NCI-H1092 (cell line): ENCODE results near the gene PTPRU.

ENCODE experiments used
- DNase-seq: peaks from one replicate; lab custom pipeline; 2025; lab: John Stamatoyannopoulos, UW

PTPRU gene

DNA sequence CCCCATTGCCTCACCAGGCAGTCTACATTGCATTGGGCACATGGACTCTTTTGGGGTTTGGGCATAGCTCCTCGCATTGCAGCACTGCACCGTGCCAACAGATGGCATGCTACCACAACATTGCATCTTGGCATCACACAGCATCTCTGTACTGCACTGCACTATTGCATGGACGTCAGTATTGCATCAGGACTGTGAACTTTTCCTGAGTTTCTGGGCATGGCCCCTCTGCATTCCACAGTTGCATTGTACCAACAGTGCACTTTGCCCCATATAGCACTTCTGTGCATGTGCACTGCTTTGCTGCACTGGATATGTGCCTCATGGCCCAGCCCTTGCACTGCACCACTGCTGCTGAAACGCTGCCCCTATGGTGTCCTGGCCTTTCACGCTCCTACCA, 9.6 kb downstream of the PTPRU start:
- DNase-seq, result no peak

DNA sequence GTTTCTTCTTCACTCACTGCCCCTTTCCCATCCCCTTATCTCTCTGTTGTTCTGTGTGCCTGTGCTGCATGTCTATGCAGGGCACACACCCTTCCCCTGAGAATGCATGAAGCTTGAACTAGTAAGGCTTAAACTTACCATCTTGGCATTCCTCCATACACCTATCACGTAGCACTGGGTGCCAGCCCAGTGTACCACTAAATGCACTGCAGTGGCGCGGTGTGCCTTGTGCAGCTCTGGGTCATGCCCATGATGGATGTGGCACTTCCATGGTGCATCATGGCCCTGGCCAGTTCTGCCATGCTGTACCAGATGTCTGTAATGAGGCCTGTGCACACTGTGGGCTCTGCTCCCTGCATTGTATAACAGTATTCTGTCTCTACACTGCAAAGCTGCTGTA, 10.7 kb downstream of the PTPRU start:
- no peak for DNase-seq

GRCh38 chr1:29247571-29248273, 11.4 kb downstream of the PTPRU start:
- DNase-seq, result no peak

- no peak for DNase-seq
Observed at GRCh38 chr1:29248409-29248808, 12.1 kb downstream of the PTPRU start.

GRCh38 chr1:29249170-29249691, 12.9 kb downstream of the PTPRU start:
- no peak for DNase-seq

DNA sequence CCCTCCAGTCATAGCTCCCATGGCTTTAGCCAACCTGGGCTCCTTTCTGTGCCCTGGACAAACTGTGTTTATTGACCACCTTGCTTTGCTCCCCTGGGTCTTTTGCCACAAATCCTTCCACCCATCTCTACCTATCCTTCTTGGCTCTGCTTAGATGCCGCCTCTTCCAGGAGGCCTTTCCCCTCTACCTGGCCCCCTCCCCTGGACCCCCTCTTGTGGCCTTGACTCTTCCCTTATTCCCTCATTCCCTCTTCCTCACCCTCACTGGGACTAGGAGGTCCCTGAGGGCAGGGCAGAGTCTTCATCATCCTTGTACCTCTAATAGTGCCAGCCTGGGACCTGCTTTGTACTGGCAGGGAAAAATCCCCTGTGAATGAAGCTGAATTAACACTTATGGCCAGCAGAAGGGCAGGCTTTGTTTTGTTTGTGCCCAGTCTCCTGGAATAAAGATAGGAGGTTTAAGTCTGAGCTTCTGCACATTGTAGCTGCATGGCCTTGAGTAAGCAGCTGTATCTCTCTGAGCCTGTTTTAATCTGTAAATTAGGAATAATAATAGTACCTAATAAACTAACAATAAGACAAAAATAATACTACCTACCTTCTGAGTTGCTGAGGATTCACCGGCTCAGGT, 13.7 kb downstream of the PTPRU start:
- DNase-seq, result no peak

DNA sequence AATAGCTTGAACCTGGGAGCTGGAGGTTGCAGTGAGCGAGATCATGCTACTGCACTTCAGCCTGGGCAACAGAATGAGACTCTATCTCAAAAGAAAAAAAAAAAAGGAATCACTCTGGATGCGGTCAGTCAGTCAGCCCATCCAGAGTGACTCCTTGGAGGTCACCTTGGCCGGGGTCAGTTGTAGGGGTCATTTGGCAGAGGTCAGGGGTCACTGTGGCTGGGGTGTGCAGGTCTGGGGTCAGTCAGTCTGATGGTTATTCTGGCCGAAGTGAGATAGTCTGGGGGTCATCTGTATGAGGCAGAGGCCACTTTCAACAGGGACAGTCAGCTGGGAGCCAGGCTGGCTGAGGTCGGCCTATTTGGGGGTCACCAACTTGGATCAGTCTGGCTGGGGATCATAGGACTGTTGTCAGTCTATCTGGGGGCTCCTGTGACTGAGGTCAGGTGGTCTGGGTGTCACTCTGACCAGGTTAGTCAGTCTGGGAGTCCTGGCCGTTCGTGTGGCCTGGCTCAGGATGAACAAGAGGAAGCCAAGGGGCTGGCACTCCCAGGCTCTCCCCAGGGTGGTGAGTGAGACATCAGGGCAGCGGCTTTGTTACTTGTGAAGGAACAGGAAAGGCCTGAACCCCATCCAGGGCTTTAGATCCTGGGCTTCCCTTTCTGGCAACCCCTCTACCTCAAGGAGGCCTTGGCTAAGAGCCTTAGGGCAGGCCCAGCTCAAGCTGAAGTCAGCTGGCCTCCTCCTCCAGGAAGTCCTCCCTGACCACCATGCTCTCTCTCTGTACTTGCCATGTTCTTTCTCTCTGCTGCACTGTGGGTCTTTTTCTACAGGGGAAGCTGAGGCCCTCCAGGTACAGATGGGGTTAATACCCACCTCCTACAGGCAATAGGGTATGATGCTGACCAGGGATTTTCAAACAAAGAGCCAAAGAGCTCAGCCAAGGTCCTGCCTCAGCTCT, 15.1 kb downstream of the PTPRU start:
- DNase-seq, result no peak

GRCh38 chr1:29253180-29253579, 16.9 kb downstream of the PTPRU start:
- no peak for DNase-seq

GRCh38 chr1:29254346-29254745, 18.0 kb downstream of the PTPRU start:
- no peak for DNase-seq

DNA sequence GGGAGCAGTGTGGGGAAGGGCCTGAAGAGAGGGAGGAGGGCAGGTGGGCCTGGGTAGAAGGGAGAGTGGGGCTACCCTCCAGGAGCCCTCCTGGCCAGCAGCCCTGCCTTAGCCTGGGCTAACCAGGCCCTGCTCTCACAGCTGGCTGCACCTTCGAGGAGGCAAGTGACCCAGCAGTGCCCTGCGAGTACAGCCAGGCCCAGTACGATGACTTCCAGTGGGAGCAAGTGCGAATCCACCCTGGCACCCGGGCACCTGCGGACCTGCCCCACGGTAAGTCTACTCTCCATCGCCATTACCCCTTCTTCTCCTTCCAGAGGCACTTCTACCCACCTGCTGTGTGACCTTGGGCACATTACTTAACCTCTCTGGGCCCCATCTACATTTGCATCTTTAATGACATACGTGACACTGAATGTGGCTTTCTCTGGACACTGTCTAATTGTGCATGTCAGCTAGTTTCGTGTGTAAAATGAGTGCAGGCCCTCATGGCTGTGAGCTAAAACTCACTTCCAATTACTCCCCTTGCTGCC, 18.9 kb downstream of the PTPRU start:
- DNase-seq, result no peak

- DNase-seq, result no peak
Observed at GRCh38 chr1:29256394-29256793, 20.1 kb downstream of the PTPRU start.

DNA sequence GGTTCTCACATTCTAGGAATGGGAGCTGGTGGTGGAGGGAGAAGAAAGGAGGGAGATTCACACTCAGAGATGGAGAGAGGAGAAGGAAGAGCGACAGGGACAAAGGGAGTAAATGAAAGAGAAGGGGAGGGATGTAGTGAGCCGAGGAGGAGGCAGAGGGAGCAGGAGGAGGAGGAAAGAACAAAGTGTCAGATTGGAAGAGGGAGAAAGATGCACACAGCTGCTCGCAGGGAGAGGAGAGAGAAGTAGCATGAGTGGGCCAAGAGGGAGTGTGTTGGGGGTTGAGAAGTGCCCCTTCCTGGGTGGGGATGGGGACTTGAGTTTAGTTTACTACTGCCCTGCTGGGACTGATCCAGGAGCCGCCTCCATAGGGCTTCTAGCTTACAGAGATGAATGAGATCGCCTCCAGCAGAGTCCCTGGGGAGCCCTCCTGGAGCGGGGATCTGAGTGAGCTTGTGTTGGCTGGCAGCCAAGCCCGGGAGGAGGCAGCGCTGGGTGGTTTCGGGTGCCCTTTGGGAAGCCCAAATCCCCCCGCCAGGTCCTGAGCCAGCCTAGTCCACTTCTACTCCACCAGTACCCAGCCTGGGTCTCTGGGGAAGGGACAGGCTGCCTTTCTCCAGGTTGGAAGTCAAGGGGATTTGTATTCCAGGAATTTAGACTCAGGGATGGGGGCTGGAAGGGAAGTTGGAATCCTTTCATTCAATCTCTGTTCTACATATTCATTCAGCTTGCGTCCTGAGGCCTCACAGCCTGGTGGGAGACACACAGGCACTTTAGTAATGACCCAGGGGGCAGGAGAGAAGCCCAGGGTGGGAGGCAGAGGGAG, 20.9 kb downstream of the PTPRU start:
- DNase-seq, result peak; percentile 92

DNA sequence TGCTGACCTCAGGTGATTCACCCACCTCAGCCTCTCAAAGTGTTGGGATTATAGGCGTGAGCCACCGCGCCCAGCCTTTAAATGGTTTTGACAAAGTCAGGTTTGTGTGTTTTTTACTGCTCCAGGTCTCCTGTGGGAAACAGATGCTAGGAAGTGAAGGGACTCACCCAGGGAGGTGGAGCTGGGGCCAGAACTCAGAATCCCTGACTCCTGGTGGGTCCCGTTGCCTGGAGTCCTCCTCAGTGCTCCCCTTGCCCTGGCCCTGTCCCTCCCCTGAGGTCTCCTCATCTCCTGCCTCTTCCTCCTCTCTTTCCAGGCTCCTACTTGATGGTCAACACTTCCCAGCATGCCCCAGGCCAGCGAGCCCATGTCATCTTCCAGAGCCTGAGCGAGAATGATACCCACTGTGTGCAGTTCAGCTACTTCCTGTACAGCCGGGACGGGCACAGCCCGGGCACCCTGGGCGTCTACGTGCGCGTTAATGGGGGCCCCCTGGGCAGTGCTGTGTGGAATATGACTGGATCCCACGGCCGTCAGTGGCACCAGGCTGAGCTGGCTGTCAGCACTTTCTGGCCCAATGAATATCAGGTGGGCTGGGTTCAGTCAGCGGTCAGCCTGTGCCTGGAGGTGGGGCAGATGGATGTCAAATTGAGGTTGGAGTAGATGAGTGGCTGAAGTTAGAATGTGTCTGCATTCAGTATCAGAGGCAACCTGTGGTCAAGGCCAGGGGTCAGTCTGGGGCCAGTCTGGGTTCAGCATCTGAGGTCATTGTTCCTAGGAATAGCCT, 22.1 kb downstream of the PTPRU start:
- DNase-seq, result no peak

DNA sequence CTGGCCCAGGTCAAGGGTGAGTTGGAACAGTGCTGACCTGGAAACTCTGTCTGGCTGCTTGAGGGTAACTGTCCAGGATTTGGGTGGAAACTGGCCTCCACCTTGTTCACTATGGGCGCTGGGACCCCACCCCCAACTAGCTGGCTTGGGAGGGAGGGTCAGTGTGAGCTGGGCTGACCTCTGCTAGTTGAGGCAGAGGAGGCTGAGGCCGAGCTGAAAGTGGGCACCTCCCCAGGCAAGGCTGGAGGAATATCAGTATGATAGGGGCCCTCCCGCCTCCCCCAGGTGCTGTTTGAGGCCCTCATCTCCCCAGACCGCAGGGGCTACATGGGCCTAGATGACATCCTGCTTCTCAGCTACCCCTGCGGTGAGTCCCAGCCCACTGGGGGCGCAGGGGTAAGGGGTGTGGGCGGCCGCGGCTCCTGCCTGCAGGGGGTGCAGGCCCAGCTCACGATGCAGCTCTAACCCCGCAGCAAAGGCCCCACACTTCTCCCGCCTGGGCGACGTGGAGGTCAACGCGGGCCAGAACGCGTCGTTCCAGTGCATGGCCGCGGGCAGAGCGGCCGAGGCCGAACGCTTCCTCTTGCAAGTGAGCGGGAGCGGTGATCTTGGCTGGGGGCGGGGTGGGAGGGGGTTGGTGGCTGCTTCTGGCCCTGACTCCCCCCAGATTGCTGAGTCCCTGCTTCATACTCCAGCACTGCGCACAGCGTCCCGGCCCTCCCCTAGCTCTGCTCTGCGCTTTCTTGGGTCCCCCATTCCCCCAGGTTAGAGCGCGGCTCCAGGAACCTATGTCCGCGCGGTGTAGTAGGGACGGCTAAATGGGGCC, 22.9 kb downstream of the PTPRU start:
- no peak for DNase-seq

- no peak for DNase-seq
Observed at GRCh38 chr1:29259802-29260441, 23.6 kb downstream of the PTPRU start.

DNA sequence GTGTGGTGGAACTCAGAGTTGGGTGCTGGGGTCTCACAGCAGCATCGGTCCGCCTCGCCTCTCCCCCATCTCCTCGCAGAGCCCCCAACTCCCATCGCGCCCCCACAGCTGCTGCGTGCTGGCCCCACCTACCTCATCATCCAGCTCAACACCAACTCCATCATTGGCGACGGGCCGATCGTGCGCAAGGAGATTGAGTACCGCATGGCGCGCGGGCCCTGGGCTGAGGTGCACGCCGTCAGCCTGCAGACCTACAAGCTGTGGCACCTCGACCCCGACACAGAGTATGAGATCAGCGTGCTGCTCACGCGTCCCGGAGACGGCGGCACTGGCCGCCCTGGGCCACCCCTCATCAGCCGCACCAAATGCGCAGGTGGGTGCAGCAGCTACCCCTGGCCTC, 24.2 kb downstream of the PTPRU start:
- no peak for DNase-seq

DNA sequence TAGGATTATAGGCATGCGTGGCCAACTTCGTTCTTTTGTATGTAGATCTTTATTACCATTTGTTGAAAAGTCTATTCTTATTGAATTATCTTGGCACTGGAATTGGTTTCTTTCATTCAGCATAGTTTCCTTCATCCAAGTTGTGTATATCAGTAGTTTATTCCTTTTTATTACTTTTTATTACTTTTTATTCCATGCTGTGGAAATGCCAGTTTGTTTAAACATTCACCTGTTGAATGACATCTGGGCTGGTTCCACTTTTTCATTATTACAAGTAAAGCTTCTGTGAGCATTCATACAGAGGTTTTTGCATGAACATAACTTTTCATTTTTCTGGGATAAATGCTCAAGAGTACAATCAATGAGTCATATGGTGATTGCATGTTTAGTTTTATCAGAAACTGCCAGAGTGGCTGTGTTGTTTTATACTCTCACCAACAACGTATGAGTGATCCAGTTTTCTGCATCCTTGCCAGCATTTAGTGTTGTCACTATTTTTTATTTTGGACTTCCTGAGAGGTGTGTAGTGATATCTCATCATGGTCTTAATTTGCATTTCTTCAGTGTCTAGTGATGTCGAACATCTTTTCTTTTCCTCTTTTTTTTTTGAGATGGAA, 28.6 kb downstream of the PTPRU start:
- DNase-seq, result no peak

DNA sequence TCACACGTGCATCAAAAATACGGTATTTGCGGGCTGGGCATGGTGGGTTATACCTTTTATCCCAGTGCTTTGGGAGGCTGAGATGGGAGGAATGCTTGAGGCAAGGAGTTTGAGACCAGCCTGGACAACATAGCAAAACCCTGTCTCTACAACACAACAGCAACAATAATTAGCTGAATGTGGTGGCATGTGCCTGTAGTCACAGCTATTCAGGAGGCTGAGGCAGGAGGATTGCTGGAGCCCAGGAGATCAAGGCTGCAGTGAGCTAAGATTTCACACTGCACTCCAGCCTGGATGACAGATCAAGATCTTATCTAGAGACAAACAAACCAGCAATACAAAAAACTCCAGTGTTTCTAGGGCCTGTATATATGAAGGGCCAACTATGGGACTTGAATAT, 30.6 kb downstream of the PTPRU start:
- no peak for DNase-seq
